HG02642 (cell line): ENCODE data around the gene LRPAP1.
"Not testable (repeated sequence)": the region's sequence is repeated elsewhere in the genome, so short reads cannot be mapped to it uniquely, and the experiment has no call there.

Source experiments
- ATAC-seq: cut with Tn5 transposase; IDR thresholded peaks from one replicate; pipeline ENCODE4 v1.9.1; 2021; ENCODE audit warnings: mild to moderate bottlenecking; ENCODE audit not compliant: unreplicated experiment, poor library complexity

The LRPAP1 gene

DNA sequence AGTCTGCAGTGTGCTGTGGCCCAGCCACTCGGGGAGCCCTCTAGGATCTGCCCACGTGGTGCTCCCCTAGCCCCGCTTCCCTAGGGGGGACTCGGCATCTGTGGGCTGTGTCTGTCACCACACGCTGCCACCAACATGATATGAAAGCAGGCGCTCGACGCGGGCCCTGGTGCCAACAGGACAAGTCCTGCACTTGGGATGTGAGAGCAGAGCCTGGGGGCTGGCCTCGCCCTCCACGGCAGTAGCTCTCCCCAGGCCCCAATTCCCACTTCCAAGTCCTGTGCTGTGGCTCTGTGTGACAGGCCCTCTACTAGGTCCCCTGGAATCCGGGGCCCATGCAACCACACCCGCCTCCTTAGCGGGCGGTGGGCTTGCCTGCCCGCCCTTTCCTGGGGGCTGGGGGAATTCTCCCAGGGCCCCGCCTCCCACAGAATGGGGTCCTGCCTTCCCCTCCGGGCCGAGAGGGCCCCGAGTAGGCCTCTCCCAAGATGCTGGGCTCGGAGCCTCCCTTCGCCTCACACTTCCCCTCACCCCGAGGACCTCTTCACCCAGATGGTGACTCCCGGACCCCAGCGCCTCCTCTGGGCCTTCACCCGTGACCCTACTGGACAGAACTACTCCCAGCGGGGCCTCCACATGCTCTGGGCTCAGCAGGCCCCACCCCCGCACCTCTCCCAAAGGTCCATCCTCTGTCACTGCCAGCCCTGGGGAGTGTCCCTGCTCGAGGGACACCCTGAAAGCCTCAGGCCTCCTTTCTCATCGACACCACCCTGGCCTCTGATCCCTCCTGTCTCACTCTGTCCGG, 11.2 kb downstream of the LRPAP1 start:
- no peak for ATAC-seq

DNA sequence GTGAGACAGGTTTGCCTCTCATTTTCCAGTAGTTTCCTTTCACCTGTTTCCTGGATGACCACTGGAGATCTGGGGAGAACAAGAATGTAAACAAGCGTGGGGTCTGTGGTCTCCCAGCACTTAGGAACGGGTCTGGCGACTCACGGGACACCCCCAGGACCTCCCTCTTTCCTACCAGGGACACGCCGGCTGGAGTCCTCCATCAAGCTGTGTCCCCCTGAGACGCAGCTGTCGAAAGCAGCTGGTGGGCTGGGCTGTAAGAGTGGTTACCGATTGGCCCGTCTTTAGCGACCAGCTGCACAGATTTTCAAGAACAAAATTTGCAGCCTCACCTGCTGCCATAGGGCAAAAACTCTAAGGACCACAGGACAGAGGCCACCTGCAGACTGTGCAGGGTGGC, 11.9 kb downstream of the LRPAP1 start:
- ATAC-seq, result no peak

DNA sequence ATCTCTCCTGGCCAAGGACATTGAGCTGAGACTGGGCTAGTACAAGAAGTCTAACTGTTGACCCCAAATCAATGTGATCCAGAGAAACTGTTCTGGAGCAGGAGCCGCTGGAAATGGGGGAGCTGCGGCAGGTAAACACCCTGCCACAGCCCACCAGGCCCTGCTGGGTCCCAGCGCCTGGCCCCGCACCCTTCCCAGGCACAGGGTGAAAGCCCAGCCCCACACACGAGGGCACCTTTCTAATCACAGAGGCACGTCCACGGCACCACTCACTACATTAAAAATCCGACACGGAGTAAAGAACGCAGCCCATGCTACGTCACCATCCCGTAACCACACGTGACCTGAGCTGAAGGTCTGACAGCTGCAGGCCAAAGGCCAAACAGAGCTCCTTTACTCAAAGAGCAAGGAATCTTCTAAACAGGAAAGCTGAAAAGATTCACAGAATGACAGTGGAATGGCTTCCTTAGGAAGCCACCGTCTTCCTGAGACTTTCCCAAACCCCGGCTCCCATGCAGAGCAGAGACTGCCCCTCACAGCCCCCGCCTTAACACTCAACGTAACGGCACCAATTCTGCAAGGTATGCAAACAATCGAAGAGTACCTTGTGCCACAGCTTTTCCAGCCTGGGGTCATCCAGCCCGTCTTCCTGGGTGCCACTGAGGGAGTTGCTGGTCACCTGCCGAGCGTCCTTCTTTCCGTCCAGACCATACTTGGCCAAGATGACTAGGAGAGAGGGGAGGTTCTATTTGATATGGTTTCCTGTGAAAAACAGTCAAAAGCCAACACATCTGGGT, 12.6 kb downstream of the LRPAP1 start:
- ATAC-seq, result no peak

DNA sequence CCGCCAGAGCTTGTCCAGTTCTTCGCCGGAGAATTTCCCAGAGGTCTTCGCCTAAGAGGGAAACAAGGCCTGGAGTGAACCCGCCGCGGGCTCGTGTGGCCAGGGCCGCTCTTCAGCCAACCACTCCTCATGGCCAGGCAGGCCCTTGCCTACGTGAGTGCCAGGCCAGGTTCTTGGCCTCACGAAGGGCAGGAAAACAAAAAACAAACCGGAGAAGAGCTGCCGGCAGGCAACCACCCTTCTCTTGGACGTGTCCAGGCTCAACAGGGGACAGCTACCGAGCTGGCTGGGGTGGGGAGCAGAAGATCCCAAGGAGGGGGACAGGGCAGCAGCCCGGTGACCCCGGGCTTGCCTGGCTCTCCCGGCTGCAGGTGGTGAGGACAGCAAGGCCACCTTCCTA, 13.3 kb downstream of the LRPAP1 start:
- no peak for ATAC-seq

DNA sequence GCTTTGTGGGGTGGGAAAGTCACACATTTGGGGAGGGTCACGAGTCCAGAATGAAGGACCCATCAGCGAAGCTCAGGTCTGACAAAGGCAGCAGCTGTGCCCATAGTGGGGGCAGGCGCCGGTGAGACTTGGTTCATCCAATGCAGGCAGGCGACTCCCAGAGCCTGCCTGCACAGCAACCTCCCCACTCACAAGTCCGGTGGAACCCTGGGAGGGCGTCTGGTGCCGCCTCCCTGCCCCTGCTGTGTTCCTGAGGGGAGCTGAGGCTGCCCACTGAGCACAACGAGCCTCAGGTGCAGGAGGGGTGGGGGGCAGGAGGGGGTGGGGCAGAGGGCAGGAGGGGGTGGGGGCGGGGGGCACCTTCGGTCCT, 13.7 kb downstream of the LRPAP1 start:
- no peak for ATAC-seq

DNA sequence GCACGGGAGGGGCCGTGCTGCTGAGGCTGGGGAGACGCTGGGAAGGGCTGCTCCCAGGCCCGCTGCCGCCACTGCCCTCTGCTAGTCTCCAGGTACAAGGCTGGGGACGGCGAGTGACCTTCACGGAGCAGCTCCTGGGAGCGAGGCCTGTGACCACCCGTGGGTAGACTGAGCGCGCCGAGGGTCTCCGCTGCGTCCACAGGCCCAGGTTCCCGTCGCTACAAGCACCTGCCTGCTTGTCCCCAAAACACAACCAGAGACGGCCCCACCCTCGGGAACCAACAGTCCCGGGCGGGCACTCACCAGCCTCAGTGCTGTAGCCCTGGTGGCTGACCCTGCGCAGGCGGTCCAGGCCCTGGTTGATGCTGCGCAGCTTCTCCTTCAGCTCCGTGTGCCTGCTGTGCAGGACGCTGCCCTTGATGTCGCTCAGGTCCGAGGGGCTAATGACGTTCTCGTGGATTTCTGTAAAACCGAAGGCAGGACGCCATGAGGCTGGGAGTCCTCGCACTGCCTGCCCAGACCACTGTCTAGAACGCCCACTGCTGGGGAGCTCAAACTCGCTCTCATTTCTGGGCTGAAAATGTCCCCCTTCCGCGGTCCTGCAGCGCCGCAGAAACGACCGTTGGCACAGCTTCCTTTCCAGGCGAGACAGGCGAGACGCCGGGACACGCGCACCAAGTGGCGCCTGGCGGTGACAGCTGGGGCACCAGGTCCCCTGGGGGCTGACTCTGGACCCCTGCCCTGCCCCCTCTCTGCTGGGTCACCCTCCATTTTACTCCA, 14.3 kb downstream of the LRPAP1 start:
- no peak for ATAC-seq

DNA sequence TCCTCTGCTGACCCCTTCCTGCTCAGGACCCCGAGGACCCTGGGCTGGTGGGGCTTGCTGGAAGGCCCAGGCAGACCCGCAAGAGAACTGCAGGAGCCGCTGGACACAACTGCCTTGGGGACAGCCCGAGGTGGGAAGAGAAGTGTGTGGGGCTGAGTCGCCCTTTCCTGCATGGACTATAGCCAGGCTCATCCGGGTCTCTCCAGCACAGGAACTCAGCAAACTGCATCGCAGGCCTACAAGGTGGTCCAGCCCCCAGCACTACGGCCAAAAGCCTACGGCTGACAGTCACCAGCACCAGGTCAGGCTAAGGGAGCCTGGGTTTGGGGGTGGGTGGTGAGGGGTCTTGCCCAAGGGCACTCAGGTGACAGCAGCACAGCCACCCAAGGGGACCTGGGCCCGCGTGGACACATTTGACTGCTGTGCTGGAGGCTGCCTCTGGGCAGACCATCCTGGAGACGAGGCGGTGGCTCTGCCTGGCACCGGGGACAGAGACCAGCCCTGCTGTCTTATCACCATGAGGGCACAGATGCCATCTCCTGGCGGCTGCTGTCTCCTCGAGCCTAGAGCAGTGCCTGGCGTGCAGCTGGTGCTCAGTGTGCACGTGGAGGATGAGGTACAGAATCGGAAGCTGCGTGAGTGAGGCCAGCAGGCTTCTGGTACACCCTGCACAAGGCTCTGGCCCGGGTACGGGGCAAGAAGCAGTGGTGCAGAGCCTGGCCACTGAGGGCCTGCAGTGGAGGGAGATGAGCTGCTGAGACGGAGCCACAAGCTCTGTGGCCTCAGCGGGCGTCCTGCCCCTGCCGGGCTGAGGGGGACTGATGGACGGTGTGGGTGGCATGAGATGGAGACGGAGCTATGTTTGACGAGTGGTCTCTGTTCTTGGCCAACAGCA, 15.1 kb downstream of the LRPAP1 start:
- ATAC-seq, result no peak

DNA sequence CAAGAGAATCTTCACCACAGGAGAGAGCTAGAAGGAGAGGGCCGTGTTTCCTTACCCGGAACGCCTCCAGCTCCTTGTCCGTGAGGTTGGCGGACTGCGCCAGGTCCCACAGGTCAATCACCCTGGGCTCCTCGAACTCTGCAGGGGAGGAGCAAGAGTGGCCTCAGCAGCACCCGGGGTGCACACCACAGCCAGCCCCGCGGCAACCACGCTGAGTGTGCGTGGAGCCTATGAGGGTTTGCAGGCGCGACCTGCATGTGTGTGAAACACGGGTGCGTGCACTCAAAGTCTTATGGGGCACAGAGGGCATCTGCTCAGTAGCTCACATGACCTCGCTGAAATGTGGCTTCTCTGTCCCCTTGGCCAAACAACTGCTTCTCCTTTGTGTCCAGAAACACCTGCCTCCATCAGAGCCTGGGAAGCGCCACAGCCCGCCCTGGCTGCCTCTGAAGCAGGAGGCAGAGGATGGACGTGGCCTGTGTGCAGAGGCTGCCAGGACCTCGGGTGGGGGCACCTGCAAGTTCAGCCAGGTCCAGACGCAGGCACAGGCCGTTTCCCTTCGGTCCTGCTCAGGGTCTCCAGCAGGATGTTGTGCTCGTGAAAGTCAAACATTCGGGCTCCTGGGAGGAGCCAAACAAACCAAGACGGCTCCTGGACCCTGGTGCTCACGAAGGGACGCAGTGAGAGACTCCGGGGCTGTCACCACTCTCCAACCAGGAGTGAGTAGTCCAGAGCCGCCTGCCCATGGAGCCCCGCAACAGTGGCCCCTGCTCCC, 16.0 kb downstream of the LRPAP1 start:
- ATAC-seq, result no peak

DNA sequence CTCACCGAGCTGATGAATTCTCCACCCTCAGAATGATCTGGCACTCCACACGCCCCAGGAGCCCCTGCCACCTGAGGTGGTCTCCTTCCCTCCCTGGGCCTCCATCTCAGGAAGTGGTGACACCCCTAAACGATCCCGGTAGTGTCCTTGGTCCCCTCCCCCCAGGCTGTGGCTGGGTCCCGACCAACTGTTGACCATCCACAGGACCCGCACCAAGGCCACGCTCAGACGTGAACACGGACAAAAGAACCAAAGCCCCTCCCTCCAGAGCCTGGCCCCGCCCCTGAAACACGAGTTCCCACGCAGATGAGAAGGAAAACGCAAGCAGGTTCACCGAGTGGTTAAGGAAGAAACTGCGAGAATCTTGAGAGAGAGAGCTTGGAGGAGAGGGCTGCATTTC, 16.6 kb downstream of the LRPAP1 start:
- no peak for ATAC-seq

DNA sequence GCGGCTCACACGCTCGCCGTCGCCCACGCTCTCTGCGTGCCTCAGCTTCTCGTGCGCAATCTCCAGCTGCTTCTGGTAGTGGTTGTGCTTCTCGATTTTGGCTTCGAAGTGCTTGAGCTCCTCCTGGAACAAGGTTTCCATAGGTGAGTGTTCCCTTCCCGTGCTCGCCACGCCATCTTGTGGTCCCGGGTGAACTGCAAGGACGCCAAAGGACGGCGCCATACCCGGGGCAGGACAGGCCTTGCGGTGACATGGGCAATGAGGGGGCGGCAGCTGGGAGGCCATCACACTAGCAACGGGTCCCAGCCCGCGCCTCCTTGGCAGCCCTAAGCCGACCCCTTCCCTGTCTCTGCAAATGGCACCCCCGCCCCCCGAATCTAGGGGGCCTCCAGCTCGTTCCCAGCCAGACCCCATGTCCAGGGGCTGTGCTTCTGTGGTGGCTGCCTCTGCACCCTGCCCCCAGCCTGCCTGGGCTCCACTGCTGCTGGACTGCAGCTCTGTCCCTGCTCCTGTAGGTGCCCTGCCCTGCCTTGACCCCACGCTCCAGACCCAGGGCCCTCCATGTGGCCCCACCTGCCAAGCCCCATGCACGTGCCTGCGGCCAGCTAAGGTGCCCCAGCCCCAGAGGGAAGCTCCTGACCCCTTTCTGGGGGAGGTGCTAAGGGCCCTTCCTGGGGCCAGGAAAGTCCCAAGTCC, 17.3 kb downstream of the LRPAP1 start:
- no peak for ATAC-seq

DNA sequence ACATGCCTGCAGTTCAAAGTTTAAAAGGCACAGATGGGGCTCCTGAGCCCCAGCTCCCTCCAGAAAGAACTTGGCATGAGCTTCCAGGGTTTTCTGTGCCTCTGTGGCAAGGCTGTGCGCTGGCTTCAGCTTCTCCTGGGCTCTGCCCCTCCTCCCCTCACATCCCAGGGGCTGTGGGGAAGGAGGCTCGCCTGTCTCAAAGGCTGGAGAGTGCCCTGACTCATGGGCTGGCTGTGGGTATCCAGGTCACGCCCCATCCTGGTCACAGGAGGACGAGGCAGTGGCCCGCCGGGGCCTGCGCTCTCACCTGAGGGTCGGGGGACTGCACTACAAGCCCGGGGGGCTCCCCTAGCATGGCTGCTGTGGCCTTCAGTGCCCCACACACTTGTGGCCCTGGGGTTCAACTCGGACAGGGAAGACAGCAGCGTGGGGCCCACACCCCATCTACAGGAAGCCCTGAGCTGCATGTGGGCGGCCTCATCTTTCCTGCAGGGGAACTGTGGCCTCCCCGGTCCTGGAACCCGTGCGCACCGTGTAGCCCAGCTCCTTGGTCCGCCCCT, 17.9 kb downstream of the LRPAP1 start:
- ATAC-seq, result no peak

DNA sequence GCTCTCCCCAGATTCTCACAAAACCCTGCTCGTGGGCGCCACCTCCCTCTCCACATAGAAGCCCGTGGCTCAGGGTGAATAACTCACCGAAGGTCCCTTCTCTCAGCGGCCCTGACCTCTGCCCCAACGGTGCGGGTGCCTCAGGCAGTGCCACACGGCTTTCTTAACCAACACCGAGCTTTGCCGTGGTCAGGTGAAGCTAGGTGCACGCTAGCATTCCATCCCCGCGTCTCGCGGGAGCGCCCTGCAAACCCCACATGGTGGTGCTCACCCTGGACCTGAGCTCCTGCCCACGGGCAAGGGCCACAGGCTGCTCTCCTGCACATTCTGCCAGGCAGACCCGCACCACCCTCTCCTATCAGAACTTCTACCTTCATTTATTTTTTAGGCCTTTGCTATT, 18.4 kb downstream of the LRPAP1 start:
- ATAC-seq, result no peak

DNA sequence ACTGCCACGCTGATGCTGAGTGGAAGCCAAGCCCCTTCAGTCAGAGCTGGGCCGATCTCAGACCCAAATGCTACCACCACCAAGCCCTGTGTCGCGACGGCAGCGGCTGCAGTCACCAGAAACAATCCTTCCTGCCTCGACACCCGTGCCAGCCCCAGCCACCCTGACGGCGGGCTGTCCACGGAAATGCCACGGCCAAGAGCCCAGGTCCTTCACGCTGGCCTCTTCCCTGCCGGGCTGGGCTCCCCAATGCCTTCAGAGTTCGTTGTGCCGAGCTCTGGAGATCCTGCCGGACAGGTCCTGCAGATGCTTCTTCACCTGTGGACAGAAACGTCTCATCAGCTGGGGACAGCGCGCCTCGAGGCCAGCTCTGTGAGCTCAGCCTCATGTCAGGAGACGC, 19.5 kb downstream of the LRPAP1 start:
- ATAC-seq, result no peak

DNA sequence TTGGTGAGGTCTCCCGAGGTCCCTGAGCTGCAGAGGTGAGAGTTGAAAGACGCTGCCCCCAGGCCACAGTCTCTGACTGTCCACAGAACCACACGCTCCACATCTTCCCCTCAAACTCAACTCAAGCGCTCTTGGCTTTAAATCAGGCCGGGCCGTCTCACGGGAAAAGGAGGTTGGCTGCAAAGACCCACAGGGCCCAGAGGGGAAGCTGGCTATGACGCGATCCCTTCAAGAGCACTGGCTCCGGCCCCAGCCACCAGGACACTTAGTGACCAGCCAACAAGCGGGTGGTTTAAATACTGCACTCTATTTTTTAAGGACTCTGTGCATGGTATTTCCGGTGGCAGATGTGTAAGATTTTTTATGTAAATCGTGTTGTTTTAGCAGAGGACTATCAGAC, 19.9 kb downstream of the LRPAP1 start:
- ATAC-seq, result no peak

DNA sequence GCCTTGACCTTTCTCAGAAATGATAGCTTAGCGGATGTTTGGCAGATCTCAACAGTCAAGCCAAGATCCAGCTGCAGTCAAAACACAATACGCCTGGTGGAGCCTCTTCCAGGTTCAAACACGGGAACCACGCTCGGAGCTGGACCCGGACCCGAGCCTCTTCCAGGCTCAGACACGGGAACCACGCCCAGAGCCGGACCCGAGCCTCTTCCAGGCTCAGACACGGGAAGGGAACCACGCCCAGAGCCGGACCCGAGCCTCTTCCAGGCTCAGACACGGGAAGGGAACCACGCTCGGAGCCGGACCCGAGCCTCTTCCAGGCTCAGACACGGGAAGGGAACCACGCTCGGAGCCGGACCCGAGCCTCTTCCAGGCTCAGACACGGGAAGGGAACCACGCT, 20.6 kb downstream of the LRPAP1 start:
- ATAC-seq, result not testable (repeated sequence)

DNA sequence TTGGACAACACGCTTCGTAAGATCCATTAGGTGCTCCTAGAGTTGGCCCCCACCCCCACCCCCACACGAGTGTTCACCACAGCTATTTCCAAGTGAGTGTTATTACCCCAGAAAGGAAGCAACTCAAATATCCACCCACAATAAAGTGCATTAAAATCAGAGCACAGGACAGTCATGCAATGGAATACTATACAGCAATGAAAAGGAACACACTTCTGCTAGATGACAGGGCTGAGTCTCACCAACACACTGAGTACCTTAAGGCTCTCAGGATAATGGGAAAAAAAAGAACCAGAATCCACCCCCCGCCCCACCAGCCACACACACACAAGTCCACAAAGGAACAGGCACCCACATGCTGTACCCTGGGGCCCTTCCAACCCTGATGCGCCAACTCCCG, 21.0 kb downstream of the LRPAP1 start:
- ATAC-seq, result no peak

DNA sequence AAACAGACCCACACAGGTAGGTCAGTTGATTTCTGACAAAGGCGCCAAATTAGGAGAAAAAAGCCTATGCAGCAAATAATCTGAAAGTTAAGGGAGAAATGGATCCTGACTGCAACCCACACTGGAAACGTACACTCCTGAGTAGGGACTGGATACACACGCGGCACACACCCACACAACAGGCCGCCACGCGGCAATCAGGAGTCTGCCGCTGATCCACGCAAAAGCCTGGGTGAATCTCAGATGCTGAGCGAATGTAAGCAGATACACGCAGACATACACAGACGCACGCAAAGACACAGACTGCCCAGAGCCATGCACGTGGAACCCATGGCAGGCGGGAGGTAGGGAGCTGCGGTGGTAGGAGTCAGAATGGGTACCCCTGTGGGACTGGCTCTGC, 21.7 kb downstream of the LRPAP1 start:
- ATAC-seq, result no peak

DNA sequence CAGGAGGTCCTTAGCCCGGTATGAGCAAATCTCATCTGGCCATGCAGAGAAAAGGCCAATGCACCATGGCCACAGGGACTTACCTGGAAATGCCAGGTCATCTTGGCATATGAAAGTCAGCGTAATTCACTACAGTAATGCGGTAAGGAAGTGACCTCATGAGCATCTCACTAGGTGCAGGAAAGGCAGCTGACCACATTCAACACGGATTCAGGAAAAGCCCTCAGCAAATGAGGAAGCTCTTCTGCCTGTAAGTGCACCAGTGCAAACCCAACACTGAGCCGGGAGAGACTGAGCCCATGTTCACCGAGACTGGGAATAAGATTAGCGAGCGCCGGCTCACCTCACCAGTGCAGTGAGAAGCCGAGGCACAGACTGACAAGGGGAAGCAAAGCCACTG, 23.7 kb downstream of the LRPAP1 start:
- ATAC-seq, result no peak

DNA sequence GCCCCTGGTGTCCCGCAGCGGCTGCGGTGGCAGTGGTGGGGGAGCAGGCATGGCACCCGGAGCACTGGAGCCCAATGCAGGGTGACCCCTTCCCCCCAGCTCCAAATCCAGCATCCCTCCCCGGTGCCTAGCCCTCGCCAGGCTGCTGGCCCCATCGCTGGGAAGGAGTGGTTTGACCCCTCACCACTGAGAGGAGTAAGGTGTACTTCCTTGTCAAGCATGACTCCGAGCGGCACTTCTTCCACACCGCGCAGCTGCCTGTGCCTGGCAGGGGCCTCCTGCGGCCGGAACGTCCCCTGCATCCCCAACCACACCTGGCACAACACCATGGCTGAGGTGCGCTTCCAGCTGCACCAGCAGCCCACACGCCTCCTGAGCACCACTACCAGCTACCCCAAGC, 27.0 kb downstream of the LRPAP1 start:
- ATAC-seq, result no peak
